Measurements from ENCODE around the gene AQP7.

DNA sequence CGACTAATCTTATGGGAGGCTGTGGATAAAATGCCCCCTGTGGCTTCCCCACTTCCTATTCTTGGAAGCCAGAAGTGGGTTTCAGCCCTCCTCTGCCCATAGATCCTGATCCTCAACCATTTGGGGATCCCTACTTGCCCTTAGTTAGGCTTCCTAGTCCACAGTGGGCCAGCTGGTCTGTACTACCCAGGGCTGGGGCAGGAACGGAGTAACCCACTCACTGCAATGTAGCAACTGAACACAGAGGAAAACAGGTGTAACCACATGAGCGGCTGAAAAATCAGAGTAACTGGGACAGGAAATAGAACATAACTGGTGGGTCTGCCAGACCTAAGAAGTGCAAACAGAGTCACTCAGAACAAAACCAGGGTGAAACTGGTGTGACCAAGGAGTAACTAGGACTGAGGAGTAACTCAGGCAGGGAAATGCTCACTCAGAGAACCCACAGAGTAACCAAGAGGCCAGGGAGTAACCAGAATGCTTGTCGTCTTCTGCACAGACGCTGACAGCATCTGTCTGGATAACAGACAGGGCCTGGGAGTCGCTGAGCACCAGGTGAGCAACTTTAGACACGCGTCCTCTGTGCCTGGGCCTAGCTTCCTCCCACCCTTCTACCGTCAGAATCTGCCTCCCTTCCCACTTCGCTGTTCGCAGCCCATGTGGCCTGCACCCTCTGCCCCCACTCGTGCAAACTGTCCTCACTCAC, 44.0 kb upstream of the AQP7 start:
- TF ChIP-seq, protein P1, sequence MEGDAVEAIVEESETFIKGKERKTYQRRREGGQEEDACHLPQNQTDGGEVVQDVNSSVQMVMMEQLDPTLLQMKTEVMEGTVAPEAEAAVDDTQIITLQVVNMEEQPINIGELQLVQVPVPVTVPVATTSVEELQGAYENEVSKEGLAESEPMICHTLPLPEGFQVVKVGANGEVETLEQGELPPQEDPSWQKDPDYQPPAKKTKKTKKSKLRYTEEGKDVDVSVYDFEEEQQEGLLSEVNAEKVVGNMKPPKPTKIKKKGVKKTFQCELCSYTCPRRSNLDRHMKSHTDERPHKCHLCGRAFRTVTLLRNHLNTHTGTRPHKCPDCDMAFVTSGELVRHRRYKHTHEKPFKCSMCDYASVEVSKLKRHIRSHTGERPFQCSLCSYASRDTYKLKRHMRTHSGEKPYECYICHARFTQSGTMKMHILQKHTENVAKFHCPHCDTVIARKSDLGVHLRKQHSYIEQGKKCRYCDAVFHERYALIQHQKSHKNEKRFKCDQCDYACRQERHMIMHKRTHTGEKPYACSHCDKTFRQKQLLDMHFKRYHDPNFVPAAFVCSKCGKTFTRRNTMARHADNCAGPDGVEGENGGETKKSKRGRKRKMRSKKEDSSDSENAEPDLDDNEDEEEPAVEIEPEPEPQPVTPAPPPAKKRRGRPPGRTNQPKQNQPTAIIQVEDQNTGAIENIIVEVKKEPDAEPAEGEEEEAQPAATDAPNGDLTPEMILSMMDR (IDR thresholded peaks at IDR 0.05; ENCODE audit: borderline replicate concordance, extremely low read depth, low read length, poor library complexity, severe bottlenecking): no peak
- no peak for TF ChIP-seq EZH2 (IDR thresholded peaks at IDR 0.05; ENCODE audit: borderline replicate concordance, low read depth, low read length, severe bottlenecking)
